ENCODE data around the gene NKPD1. TPM values are rescaled to one million over a fixed set of nuclear protein-coding genes. Genes with fewer than 3 reads are reported as not detected.
A peak's percentile ranks its signal among the peaks of the same experiment; 100 is the strongest.

NKPD1 gene
- total RNA-seq, 2 donors from 2014 or later = 0.16 to 0.22 TPM

GRCh38 chr19:45156011-45156630 lies 4.7 kb downstream of the NKPD1 start:
- DNase-seq (ENCODE audit: low spot score) = no peak

GRCh38 chr19:45154064-45154827 lies 6.5 kb downstream of the NKPD1 start:
- no peaks in the 10 kb centered on the region for H3K9me3 ChIP-seq
- peak overlapping the region in 1 of 2 donors; percentile 41 for H3K27ac ChIP-seq
- no peak for TF ChIP-seq CTCF (IDR thresholded peaks at IDR 0.05)
- peaks cover 0 to 11% of the 10 kb centered on the region in 2 donors for H3K27me3 ChIP-seq
- peak; percentile 67 for DNase-seq (ENCODE audit: low spot score)
- H3K36me3 ChIP-seq = no peaks in the 10 kb centered on the region
- H3K4me3 ChIP-seq = peak overlapping the region; percentile 2 to 41
- peaks cover 0 to 32% of the 10 kb centered on the region in 2 donors for H3K4me1 ChIP-seq

More at GRCh38 chr19:45156011-45156630, 4.7 kb downstream of the NKPD1 start:
- no peak for TF ChIP-seq CTCF (IDR thresholded peaks at IDR 0.05)
- Histone ChIP-seq H3K27ac (no peak overlapping the region), H3K27me3 (peaks cover 0 to 11% of the 10 kb centered on the region in 2 donors), H3K9me3 (no peaks in the 10 kb centered on the region), H3K4me3 (no peak overlapping the region), H3K4me1 (peaks cover 0 to 32% of the 10 kb centered on the region in 2 donors), H3K36me3 (no peaks in the 10 kb centered on the region)

GRCh38 chr19:45153339-45154063 lies 7.3 kb downstream of the NKPD1 start:
- Histone ChIP-seq H3K9me3 (no peaks in the 10 kb centered on the region), H3K36me3 (no peaks in the 10 kb centered on the region), H3K4me1 (peaks cover 0 to 32% of the 10 kb centered on the region in 2 donors), H3K27ac (peak overlapping the region in 1 of 2 donors; percentile 41), H3K27me3 (peaks cover 0 to 11% of the 10 kb centered on the region in 2 donors), H3K4me3 (peak overlapping the region; percentile 2 to 41)
- no peak for DNase-seq (ENCODE audit: low spot score)
- no peak for TF ChIP-seq CTCF (IDR thresholded peaks at IDR 0.05)

GRCh38 chr19:45152504-45153338 lies 8.1 kb downstream of the NKPD1 start:
- H3K4me1 ChIP-seq = peaks cover 0 to 32% of the 10 kb centered on the region in 2 donors
- no peaks in the 10 kb centered on the region for H3K36me3 ChIP-seq
- peak overlapping the region in 1 of 2 donors; percentile 41 for H3K4me3 ChIP-seq
- H3K27me3 ChIP-seq = peaks cover 0 to 11% of the 10 kb centered on the region in 2 donors
- DNase-seq (ENCODE audit: low spot score) = peak; percentile 61
- peak overlapping the region in 1 of 2 donors; percentile 39 for H3K27ac ChIP-seq
- TF ChIP-seq CTCF (IDR thresholded peaks at IDR 0.05) = no peak
- no peaks in the 10 kb centered on the region for H3K9me3 ChIP-seq

Data from right atrium auricular region (tissue), 2 donors.